Measurements from ENCODE around the gene PLCB3.

DNA sequence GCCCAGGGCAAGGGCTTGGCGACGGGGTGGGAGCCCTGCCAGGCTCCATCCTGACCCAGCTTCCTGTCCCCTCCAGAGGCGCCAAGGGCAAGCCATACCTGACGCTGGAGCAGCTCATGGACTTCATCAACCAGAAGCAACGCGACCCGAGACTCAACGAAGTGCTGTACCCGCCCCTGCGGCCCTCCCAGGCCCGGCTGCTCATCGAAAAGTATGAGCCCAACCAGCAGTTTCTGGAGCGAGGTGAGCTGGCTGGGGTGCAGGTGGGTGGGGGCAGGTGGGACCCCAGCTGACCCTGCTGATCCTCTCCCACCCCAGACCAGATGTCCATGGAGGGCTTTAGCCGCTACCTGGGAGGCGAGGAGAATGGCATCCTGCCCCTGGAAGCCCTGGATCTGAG lies 5.0 kb downstream of the PLCB3 start:
- TF ChIP-seq, protein P1, sequence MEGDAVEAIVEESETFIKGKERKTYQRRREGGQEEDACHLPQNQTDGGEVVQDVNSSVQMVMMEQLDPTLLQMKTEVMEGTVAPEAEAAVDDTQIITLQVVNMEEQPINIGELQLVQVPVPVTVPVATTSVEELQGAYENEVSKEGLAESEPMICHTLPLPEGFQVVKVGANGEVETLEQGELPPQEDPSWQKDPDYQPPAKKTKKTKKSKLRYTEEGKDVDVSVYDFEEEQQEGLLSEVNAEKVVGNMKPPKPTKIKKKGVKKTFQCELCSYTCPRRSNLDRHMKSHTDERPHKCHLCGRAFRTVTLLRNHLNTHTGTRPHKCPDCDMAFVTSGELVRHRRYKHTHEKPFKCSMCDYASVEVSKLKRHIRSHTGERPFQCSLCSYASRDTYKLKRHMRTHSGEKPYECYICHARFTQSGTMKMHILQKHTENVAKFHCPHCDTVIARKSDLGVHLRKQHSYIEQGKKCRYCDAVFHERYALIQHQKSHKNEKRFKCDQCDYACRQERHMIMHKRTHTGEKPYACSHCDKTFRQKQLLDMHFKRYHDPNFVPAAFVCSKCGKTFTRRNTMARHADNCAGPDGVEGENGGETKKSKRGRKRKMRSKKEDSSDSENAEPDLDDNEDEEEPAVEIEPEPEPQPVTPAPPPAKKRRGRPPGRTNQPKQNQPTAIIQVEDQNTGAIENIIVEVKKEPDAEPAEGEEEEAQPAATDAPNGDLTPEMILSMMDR (IDR thresholded peaks at IDR 0.05; ENCODE audit: poor library complexity): no peak
- no peak for TF ChIP-seq EZH2 (IDR thresholded peaks at IDR 0.05; ENCODE audit: borderline replicate concordance)

Data from hepatocyte (in vitro differentiated cells).